Stimulated activated CD8-positive, alpha-beta memory T cell treated with anti-CD3 and anti-CD28 coated beads, Interleukin-4, amount 100 ng/mL, for 1 hour (primary cell): ENCODE data around the gene IER5.

ENCODE experiments used
- DNase-seq, 2 donors: peaks; one replicate each; pipeline ENCODE4 v3.0.0-alpha.2; 2020; ENCODE audit warnings: low read depth in 2 of 2, low spot score in 1 of 2

Gene IER5

DNA sequence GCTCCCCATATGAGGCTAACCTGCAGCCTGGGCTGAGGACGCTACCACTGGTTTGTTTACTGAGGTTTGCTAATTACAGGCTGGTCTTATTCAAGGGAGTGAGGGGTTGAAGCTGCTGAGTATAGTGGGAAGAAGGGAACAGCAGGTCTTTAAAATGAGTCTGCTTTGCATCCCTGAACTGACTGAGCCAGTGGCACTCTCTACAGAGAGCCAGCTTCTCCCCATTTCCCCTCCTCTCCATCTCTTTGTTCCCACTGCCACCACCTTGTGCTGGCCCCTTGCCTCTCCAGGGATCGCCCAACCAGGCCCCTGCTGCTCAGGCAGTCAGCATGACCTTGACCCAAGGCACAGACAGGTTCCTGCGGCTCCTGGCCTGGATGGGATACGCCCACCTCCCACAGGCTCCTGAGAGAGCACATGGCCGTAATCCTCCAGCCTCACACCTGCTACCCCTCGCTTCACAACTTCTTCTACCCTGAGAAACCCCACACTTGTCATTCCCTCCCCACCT is 45.0 kb downstream of the IER5 start:
- no peak for DNase-seq

GRCh38 chr1:181133969-181134418 is 45.5 kb downstream of the IER5 start:
- no peak for DNase-seq

- DNase-seq: no peak
Observed at GRCh38 chr1:181134543-181135436, 46.3 kb downstream of the IER5 start.

GRCh38 chr1:181135437-181135731 is 46.9 kb downstream of the IER5 start:
- no peak for DNase-seq

DNA sequence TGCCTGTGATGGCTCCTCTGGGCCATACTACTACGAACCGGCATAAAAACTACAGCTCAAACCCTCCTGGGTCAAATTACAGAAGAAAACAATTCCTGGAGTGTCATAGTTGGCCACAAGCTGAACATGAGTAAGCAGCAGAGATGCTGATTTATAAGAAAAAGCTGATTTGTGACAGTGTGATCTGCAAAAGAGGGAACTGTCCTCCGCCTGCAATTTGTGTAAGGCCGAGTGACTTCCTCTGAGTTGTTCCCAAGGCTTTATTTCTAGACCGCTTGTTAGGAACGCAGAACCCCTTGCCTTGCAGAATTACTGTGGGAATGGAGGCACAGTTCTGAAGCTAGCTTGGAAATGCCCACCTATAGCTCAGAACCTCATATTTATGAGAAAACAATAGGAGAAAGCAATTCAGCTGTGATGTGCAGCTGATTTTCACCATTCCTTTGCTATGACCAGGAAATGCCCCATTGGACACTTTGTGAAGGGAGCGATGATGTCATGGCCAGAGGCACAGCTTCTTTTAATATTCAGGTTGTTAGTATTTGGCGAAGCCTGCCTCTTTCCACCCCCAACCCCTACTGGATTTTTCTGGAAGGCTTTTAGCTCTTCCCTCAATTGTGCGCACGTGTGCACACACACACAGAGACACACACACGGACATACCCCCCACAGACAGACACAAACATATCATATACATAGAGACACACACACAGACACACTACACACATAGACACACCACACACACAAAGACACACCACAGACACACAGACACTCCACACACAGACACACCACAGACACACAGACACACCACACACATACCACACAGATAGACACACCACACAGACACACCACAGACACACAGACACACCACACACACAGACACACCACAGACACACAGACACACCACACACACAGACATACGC is 47.6 kb downstream of the IER5 start:
- no peak for DNase-seq

DNA sequence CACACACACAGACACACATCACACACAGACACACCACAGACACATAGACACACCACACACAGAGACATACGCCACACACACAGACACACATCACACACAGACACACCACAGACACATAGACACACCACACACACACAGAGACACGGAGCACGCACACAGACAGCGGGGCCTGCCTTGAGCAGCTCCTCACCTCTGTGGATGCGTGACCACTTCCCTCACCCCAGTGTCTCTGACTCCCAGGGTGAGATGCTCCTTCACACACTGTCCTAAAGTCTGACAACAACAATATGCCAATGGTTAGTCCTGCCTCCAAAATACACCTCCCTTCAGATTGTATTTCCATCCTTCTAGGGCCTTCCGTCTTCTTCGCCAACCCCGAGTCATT is 48.2 kb downstream of the IER5 start:
- no peak for DNase-seq

DNA sequence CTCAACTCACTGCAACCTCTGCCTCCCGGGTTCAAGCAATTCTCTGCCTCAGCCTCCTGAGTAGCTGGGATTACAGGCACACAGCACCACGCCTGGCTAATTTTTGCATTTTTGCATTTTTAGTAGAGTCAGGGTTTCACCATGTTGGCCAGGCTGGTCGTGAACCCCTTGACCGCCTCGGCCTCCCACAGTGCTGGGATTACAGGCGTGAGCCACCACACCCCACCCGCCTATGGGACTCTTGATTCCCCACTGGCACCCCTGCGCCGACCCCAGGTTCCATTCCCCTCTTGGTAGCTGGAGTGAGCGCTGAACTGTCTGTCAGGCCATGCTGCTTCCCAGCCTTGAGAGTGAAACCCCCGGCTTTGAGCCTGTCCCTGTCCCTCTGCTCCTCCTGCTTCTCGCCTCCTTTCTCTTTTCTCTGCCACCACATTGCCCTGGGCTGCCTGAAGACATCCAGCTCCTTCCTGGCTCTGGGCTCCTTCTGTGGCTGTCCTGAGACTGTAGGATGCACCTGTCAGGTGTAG is 48.8 kb downstream of the IER5 start:
- no peak for DNase-seq

DNA sequence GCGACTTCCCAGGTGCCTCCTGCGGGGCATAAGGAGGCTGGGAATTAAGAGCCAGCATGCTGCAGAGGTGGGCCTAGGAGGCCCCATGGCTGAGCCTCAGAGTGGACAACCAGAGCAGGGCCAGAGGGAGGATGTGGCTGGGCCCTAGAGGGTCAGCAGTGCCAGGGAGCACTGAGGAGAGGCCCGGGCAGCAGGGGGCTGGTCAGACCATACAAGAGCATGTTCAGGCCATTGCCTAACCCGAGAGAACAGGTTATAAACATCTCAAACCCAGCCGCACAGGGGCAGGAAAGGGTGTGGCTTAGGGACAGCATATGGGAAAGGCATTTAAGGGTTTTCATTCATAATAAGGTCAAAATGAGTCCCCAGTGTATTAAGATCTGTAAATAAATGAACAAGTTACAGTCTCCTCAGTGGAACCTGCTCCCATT is 51.1 kb downstream of the IER5 start:
- no peak for DNase-seq

DNA sequence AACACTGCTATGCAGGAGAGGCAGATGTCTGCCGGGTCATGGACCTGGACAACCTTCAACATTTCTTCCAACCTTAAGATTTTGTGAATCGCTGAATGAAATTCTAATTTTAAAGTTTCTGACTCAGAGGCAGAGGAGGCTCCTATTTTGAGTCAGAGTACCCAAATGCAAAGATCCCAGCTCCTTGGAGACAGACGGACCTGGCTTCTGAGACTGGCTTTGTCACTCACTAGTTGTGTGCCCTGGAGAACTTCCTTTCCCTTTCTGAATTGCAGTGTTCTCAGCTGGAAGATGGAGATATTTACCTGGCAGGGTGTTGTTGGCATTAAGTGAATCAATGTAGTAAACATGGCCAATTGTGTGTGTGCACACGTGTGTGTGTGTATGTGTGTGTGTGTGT is 51.9 kb downstream of the IER5 start:
- DNase-seq: no peak

DNA sequence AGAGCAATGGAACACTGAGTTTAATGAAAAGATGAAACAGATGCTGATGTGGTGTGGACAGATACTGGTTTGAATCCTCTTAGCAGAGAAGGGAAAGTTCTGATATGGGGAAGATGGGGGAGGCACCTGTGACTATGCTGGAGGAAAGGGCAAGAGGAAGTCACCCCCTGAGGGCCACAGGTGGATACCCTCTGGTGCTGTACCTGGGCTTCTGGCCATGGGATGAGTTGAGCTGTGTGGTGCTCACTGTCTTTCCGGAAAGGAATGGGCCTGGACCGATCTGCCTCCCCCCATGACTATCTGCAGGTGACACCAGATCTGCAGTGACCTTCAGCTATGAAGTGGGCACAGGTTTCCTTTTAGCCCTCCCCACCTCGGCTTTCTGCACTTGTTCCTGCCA is 52.4 kb downstream of the IER5 start:
- DNase-seq: no peak

GRCh38 chr1:181141431-181141910 is 53.0 kb downstream of the IER5 start:
- no peak for DNase-seq
